ENCODE data around the gene LANCL3.

GRCh38 chrX:37644381-37645305, 73.2 kb downstream of the LANCL3 start:
- TF ChIP-seq CTCF (conservative IDR thresholded peaks at IDR 0.05): no peak
- no peak for TF ChIP-seq EZH2 (IDR thresholded peaks at IDR 0.05; ENCODE audit: low read depth)
